ENCODE results near the gene NIN. TPM values are rescaled to one million over a fixed set of nuclear protein-coding genes. Genes with fewer than 3 reads are reported as not detected.

Gene NIN
- polyA plus RNA-seq, 3 donors, result 35.0 to 38.3 (median 35.4) TPM

DNA sequence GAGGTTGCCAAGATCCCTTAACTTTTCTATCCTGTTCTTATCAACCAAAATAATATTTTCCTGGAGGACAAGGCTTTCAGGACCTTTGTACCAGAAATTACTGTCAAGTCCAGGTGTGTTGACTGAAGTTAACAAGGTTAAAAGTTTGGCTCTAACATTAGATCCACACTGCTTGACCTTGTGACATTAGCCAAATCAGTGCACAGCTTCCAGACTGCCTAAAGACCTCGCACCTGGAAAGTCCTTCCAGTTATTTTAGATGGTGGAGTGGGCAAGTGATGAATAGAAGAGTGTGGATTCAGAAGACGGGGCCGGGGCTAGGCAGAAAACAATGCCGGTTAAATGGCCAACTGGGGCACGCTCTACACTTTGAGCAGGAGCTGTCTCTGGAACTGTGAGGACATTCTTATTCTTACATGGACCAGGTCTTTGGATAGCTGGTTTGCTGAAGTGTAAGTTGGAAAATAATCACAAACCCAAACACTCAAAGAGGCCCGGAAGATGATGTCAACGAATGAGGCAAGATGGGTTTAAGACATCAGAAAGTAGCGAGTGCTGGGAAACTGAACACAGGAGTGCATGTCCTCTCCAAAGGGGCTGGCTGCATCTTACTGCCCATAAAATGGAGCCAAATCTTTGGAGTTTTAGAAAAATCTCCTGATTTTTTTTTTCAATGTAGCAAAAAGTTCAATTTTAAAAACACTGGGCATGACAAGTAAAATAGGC lies 56.3 kb downstream of the NIN start:
- DNase-seq (ENCODE audit: extremely low read depth in 1 of 11, low read depth in 9 of 11, low spot score in 4 of 11), result no peak

DNA sequence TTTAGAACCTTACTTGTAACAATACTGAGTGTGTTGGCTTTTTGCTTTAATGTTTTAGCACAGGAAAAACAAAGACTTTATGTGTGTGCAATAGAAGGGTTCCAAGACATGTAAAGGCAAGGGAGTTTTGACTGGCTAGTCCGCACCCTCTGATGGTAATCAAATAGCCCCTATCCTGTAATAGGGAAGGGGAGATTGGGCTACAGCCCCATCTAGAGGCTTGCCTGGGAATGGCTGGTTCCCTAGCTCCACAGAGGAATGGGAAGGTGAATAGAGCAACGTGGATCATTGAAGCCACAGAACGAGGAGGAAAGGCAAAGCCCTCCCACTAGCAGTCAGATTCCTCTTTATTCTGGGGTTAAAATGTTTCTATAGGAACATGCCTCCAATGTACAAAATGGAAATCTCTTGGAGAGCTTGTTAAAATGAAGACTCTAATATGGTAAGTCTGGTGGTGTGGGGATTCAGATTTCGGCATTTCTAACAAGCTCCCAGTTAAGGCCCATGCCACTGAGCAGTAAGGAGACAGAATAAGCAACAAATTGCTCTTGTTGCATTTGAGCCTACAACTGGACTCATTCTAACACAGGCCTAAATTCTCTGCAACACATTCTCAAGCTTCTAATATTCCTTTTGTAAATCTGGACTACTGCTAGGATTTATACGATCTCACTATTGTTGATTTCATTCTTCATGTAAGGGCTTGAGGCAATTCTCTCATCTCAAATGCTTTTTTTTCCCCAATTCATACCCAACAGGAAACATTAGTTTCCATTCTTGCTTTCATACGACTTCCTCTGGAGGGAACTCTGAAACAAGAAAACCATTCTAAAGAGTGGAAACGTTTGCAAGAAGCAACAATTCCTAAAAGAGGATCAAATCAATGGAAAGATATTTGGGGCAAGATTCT lies 57.1 kb downstream of the NIN start:
- no peak for DNase-seq (ENCODE audit: extremely low read depth in 1 of 11, low read depth in 9 of 11, low spot score in 4 of 11)

DNA sequence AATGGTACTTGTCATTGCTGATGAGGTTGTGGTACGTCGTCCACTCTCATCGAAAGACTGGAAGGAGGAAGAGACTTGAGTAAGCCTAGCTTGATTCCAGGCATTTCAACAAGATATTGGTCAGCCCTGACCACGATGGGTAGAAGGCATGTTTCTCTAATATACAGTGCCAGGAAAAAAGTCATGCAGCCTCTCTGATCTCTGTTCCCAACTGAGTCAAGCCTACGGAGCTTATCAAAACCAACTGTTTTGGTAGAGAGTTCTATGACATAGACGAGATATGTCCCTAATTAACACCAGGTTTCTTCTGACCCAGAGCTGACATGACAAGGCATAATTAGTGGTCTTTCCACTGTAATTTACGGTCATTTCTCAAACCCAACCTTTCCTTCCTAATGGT lies 58.5 kb downstream of the NIN start:
- DNase-seq (ENCODE audit: extremely low read depth in 1 of 11, low read depth in 9 of 11, low spot score in 4 of 11), result no peak

DNA sequence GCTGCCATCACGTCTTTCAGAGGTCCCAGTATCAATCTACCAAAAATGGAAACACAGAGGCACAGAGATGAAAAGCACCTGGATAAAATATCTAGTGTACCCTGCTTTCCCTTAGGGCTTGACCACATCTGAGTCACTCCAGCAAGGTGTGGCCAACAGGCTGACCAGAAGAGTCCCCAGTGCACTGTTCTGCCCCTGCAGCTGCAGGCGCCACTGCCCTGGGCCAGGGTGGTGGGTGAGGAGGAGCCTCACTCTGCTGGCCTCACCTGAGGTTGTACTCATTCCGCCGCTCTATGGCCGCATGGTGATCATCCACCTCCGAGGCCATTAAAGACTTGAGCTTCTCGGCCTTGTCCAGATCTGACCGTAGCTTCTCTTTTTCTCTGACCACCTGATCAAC lies 60.4 kb downstream of the NIN start:
- no peak for DNase-seq (ENCODE audit: extremely low read depth in 1 of 11, low read depth in 9 of 11, low spot score in 4 of 11)

DNA sequence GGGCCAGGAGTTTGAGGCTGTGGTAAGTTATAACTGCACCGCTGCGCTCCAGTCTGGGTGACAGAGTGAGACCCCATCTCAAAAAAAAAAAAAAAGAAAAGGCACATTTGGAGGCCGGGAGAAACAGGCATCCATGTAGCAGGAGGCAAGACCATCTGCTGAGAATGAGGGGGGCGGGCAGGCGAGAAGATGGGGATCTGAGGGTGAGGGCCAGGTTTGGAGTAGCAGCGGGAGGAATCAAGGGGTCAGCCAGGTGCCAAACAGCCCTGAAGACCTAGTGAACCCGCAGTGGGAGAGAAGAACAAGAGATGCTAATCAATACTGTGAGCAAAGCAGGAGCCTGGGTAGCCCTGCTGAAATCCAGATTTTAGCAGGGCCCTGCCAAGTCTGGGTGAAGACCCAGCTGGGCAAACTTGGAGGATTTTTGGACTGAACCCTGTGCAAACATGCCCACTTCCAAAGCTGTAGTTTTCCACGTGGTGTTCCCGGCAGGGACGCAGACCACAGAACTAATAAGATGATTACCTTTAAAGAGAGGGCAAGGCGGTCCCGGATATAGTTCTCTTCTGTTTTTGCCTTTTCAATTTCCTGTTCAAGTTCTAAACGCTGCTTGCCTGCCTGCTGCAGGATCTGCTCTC lies 61.0 kb downstream of the NIN start:
- DNase-seq (ENCODE audit: extremely low read depth in 1 of 11, low read depth in 9 of 11, low spot score in 4 of 11), result no peak

DNA sequence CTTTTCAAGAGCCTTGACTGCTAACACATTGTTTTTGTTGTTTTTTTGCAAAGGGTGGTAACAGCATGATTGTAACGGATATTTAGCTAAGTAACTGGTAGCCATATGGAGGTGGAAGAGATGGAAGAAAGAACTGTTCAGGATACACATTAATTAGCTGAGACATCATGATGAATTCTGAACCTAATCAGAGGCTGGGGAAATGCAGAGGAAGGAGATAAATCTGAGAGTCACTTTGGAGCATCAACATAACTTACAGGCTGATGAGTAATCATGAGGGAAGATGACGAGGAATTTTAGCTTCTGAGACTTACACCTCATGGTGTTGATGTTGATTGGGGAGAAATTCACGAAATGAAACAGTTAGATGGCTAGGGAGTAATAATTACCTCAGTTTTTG lies 62.3 kb downstream of the NIN start:
- DNase-seq (ENCODE audit: extremely low read depth in 1 of 11, low read depth in 9 of 11, low spot score in 4 of 11), result no peak

DNA sequence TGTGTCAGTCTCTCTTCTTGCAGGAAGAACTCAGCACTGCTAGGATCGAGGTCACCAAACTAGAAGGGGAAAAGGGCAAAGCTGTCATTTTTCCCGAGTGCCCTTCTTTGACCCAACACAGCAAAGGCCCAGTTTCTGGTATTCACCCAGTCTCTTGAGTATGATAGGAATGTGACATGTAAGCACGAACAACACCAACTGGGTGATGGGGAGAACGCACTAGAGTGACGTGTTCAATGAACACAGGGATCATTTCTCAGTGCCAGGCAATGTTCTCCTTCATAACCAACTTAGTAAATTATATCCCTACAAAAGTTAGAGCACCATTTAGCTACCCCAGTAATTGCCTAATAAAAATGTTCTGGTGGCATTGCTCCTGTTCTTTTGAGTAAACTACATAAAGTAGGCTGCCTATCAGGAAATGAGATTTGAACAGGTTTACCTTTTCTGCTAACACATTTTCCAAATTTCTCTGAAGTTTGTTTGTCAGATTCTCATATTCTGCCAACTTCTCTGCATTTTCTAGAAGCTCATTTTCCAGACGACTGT lies 64.5 kb downstream of the NIN start:
- DNase-seq (ENCODE audit: extremely low read depth in 1 of 11, low read depth in 9 of 11, low spot score in 4 of 11), result no peak

DNA sequence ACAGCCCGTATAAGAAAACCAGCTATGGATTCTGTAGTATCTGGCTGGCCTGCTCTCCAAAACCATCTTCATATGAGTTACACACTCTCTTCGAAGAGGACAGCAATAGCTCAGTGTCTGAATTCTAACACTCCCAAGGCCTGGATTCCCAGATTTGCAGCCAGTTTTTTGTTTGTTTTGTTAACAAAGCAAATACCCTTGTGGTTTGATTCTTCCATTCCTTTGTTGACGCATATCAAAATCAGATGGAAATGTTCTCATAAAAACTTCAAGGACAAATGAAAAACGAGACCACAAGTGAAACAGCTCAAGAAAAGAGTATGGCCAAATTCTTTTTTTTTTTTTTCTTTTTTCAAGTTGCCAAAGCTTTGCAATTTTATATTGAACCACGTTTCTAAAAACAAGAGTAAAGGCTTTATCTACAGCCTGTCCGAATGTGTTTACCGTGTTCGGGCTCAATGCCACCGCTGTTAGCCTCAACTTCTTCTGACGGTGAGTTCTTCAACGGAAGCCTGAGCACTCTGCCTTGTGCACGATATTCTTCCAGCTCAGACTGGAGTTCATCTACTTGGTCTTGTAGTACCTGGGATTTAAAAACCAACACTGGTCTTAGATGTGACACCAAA lies 67.5 kb downstream of the NIN start:
- DNase-seq (ENCODE audit: extremely low read depth in 1 of 11, low read depth in 9 of 11, low spot score in 4 of 11), result peak in 3 of 11 donors; percentile 20 to 54 (median 39)

DNA sequence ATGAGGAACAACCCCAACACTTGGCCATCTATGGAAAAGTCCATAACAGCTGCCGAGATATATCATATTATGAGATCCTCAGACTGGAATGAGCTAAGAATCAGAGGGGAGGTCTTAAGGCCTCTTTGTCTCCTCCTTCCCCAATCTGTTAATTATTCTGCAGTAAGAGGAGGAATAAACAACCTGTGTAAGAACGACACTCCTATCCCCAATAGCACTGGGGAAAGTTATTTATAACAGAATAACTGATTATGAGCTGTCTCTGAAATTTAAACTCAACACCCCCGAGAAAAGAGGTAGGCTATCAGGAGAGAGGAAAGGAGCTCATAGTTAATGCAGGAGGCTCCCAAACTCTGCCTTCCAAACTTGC lies 68.0 kb downstream of the NIN start:
- DNase-seq (ENCODE audit: extremely low read depth in 1 of 11, low read depth in 9 of 11, low spot score in 4 of 11), result no peak

DNA sequence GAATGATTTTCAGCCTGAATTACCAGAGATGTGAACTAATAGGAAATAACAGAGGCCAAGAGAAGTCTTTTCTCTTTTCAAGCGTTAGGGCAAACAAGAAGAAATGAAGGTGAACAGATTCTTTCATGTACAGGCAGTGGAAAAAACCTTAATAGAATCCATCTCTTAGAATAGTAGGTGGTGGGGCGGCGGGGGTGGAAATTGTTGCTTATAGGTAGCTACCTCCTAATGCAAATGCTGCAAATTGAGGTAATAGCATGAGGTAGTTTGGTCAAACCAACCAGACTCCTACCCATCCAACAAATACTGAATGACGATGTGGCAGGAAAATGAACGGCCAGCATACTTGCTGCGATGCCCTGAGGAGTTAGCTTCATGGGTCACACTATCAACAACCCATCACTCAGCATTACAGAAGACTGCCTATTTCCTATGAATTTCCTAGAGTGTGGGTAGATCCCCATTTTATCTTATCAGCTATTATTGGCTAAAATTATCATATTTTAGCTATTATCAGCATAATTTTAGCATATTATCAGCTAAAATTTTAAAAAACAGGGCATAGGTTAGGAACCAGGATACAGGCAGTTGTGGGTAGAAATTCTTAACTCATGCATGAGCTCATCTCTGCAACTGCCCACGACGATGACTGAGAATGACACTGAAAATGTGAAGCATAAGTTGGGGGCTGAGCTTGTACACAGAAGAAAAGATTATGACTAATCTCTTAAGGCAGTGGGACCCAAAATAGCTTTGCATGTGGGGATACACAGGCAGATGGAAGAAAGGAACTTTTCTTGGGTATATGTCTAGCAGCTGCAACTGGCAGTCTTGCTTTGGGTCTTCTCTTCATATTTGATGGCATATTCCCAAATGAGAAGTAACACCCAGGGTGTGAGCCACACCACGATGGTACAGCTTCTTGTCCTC lies 68.7 kb downstream of the NIN start:
- DNase-seq (ENCODE audit: extremely low read depth in 1 of 11, low read depth in 9 of 11, low spot score in 4 of 11), result no peak

DNA sequence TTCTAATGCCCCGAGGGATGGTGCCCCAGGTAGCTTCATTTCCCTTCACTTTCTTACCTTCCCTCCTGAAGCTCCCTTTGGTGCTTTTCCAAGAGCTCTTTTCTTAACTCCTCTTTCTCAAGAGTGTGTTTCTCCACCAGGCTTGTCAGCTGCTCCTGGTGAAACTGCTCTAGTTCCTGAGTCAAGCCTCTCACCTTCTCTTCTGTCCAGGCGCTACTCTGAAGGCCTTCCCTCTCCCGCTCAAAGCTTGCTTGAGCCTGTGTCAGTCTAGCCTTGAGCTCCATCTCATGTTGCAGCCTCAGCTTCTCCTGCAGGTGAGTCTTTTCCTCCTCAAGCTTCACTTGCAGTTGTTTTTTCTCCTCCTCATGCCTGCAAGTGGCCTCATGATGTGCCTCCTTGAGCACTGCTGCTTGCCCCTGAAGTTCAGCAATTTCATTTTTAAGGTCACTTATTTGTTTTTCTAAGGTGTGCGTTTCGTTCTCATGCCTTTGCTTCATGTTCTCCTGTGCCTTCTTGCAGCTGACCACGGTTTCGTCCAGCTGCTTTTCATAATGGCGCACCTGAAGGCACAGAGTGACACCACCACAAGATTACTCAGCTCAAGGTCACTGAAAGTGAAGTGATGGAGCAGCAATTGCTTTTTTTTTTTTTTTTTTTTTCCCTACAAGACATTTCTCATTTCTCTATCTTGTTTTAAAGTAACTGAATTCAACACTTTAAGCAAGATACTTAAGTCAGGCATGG lies 71.0 kb downstream of the NIN start:
- no peak for DNase-seq (ENCODE audit: extremely low read depth in 1 of 11, low read depth in 9 of 11, low spot score in 4 of 11)

DNA sequence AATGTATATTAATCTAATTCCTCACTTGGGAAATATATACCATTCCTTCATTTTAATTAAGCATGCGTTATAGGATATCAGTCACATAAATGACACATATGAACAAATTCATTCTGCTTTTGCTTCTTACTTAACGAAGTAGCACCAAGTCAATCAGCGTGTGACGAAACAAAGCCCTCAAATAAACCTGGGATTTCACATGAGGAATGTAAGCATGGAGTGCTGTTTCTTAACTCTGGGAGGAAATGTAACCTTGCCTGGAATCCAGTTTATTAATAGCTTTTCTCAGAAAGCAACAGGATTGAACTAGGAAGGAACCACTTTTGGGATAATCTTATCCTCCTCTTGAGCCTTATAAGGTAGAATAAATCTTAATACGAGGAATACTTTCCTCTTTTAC lies 72.0 kb downstream of the NIN start:
- peak in 2 of 11 donors; percentile 24 to 47 for DNase-seq (ENCODE audit: extremely low read depth in 1 of 11, low read depth in 9 of 11, low spot score in 4 of 11)

DNA sequence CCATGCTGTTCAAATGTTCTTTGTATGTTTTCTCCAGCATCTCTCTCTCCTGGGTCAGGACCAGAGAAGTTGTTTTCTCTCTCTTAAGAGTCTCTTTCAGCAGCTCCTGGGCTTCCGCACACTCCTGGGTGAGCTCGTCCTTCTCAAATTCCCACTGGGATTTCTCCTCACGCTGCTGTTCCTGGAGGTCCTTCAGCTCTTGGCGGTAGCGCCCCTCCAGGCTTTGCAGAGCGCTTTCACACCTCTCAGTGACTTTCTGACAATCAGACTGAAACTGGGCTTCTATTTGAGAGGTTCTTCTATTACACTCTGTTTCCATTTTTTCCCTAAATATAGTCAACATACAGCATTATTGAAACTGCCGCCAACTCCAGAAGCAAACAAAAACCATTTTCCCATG lies 72.7 kb downstream of the NIN start:
- peak in 1 of 11 donors; percentile 20 for DNase-seq (ENCODE audit: extremely low read depth in 1 of 11, low read depth in 9 of 11, low spot score in 4 of 11)

DNA sequence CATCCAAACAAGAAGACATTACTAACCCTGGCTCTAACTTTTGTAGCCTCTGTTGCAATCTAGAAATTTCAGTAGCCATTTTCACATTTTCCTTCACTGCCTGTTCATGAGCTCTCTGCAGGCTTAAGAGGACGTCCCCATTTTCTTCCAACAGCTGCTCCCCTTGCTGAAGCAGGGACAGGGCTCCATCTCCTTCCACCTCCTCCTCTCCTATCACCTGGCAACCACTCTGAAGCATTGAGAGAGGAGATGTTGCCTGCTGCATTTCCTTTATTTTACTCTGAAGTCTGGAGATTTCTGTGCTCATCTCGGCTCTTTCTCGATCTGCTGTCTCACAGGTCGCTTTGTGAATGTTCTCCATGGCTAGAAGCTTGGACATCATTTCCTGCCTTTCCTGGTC lies 73.3 kb downstream of the NIN start:
- DNase-seq (ENCODE audit: extremely low read depth in 1 of 11, low read depth in 9 of 11, low spot score in 4 of 11), result no peak

DNA sequence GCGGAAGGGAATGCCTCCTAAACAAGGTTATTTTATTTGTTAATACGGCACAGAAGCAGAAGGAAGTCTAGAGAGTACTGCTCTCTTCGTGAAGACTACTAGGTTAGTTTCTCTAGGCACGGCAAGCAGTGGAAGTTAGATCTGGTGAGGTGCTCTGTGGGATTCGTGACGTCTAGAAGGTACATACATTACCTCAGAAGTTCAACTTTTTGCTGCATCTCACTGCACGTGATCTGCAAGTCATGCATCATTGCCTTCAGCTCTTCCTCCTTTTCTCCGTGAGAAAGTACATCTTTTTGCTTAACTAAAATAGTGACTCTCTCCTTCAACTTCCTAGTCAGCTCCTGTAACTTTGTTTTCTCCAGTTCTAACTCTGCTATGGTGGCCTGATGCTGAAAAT lies 74.7 kb downstream of the NIN start:
- no peak for DNase-seq (ENCODE audit: extremely low read depth in 1 of 11, low read depth in 9 of 11, low spot score in 4 of 11)

DNA sequence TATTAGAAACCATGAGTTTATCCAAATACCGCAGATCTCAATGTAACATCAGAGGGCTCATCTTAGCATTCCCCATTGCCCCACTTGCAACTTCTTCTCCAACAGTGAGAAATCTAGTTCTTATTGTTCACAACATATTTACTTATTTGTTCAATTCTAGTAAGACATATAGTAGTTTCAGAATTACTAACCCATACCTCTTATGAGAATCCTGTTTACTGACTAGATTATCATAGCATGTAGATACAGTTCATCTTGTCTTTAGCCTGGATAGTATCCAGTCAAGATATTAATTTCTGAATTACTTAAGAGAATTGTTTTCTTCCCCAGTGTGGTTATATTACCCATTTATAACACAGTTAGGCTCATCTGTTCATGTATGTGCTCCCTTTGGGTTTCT lies 80.6 kb downstream of the NIN start:
- DNase-seq (ENCODE audit: extremely low read depth in 1 of 11, low read depth in 9 of 11, low spot score in 4 of 11), result no peak

DNA sequence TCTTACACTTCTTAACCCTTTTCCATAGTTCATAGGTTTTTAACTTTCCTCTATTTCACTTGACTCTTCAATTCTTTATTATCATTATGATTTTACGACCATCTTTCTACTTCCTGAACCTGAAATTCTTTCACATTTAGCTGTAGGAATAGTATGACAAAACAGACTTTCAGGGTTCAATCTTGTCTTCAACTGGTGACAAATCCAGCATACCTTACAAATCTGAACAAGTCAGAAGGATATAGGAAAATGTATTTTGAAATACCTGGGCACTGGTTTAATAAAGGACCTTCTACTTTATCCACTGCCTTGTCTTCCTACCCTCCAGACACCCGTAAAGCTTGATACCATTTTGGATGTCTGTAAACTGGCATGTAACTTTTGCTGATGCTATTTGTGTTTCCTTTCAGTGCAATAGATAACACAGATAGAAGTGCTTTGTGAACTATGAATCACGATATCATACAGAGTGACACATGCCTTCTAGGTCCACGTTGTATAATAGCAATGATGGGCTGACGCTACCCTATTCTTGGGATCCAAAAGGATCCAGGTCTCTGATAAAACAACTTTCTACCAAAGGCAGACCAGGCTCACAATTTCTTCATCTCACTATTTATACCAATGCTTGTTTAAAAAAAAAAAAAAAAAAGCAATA lies 85.4 kb downstream of the NIN start:
- no peak for DNase-seq (ENCODE audit: extremely low read depth in 1 of 11, low read depth in 9 of 11, low spot score in 4 of 11)
